ENCODE measurements around the gene PERM1. TPM values are rescaled to one million over a fixed set of nuclear protein-coding genes. Genes with fewer than 3 reads are reported as not detected.
"Not testable (repeated sequence)": the region's sequence is repeated elsewhere in the genome, so short reads cannot be mapped to it uniquely, and the experiment has no call there.

The PERM1 gene
- total RNA-seq, 4 donors from 2014 or later = 0.39 to 1.9 (median 1.4) TPM; not detected in 1

DNA sequence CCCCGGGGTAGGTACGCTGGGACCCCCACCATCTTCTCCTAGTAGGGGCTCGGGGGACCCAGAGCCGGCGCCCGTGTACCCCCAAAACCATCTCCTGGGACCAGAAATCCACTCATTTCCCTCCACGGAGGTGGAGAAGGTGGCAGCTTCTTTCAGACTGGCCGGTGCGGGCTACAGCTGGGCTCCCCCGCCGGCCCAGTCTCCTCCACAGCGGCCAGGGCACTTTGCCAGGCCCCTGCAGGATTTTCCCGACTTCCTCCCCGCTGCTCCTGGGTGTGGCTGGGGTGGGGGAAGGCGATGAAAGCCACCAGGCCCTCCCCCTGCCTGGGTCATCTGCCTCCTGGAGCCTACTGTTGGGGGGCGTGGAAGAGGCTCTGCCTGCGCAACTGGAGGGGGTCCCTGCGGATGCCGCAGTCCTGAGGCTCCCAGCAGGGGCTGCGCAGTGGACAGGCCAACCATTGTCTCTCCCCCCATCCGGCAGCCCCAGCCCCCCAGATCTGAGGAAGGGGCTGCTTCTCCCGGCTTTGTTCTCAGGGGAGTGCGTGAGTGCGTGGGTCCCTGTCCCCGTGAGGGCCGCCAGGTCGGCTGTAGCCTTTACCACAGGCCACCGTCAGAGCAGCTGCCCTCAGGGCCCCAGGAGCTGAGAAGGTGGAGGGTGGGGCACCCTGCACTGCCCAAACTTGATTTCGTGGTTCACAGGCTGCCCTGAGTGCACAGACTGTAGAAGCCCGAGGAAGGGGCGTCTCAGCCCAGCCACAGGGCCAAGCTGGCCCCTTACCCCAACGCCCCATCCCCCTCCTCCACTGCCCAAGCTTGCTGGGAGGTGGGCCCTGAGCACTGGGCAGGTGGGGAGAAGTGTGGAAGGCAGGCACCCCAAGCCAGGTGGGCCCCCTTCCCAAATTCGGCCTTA is 39.4 kb upstream of the PERM1 start:
- Histone ChIP-seq H3K27me3 (no peaks in the 10 kb centered on the region), H3K4me1 (peaks cover 0 to 59% (median 18%) of the 10 kb centered on the region in 3 donors), H3K9me3 (no peaks in the 10 kb centered on the region), H3K27ac (peak overlapping the region in 2 of 4 donors; percentile 96 to 97), H3K4me3 (peak overlapping the region; percentile 54 to 89), H3K36me3 (peaks cover 0 to 6% of the 10 kb centered on the region in 2 donors)
- no peak for TF ChIP-seq POLR2A (IDR thresholded peaks at IDR 0.05)
- TF ChIP-seq POLR2AphosphoS5 (IDR thresholded peaks at IDR 0.05) = no peak
- TF ChIP-seq EP300 (IDR thresholded peaks at IDR 0.05) = no peak
- TF ChIP-seq, protein P1, sequence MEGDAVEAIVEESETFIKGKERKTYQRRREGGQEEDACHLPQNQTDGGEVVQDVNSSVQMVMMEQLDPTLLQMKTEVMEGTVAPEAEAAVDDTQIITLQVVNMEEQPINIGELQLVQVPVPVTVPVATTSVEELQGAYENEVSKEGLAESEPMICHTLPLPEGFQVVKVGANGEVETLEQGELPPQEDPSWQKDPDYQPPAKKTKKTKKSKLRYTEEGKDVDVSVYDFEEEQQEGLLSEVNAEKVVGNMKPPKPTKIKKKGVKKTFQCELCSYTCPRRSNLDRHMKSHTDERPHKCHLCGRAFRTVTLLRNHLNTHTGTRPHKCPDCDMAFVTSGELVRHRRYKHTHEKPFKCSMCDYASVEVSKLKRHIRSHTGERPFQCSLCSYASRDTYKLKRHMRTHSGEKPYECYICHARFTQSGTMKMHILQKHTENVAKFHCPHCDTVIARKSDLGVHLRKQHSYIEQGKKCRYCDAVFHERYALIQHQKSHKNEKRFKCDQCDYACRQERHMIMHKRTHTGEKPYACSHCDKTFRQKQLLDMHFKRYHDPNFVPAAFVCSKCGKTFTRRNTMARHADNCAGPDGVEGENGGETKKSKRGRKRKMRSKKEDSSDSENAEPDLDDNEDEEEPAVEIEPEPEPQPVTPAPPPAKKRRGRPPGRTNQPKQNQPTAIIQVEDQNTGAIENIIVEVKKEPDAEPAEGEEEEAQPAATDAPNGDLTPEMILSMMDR (IDR thresholded peaks at IDR 0.05) = no peak
- whole genome bisulfite sequencing, 2 donors (ENCODE audit: low coverage in 1 of 2) = 85% methylated on average over 4 of the region's 33 CpGs; no CpG with 5 or more reads in 1 of the 2 donors
- no peak for ATAC-seq

DNA sequence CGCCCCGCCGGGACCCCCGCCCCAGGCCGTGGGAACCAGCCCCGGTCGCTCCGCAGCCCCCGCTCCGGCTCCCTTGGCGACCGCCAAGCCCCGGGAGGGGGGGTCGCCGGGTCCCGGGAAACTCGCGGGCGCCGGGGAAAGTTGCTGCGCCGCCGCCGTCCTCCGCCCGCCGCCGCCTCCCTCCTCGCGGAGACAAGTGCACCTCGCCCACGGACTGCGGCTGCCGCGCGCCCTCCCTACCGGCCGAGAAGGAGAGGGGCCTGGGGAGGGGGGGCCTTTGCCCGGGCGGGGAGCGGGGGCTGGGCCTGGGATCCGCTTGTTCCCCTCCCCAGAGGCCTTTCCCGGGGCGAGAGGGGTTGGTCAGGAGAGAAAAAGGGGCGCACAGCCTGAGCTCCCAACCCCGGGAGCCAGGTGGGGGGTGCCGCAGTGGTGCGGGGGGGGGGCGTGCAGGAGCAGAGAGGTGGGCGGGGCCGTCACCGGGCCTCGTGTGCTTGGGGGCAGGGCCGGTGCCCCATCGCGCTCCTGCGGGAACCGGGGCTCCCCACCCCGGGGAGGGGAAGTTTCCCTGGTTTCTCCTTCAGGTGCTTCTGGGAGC is 38.6 kb upstream of the PERM1 start:
- no peaks in the 10 kb centered on the region for H3K9me3 ChIP-seq
- no peak for TF ChIP-seq EP300 (IDR thresholded peaks at IDR 0.05)
- TF ChIP-seq, protein P1 (IDR thresholded peaks at IDR 0.05) = no peak
- no peak for TF ChIP-seq POLR2A (IDR thresholded peaks at IDR 0.05)
- TF ChIP-seq POLR2AphosphoS5 (IDR thresholded peaks at IDR 0.05) = no peak
- no CpG with 5 or more reads among the region's 59 CpGs for WGBS, 2 donors (ENCODE audit: low coverage in 1 of 2)
- H3K36me3 ChIP-seq = peaks cover 0 to 6% of the 10 kb centered on the region in 2 donors
- peaks cover 0 to 51% (median 18%) of the 10 kb centered on the region in 3 donors for H3K4me1 ChIP-seq
- peak overlapping the region in 3 of 4 donors; percentile 96 to 97 (median 97) for H3K27ac ChIP-seq
- H3K27me3 ChIP-seq = no peaks in the 10 kb centered on the region
- no peak for ATAC-seq
- peak overlapping the region; percentile 54 to 89 for H3K4me3 ChIP-seq

DNA sequence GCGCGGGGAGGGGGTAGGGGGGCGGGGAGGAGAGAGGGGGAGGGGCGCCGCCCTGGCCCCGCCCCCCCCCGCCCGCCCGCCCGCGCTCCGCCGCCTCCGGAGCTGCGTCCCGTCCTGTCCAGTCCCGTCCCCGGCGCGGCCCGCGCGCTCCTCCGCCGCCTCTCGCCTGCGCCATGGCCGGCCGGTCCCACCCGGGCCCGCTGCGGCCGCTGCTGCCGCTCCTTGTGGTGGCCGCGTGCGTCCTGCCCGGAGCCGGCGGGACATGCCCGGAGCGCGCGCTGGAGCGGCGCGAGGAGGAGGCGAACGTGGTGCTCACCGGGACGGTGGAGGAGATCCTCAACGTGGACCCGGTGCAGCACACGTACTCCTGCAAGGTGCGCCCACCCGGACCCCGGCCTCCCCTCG is 38.1 kb upstream of the PERM1 start, which contains the start of gene AGRN:
TSS of gene AGRN (plus strand) at position 121 of the 405 bp plus-strand sequence. CDS start at position 174, 53 bp downstream.
- ATAC-seq = peak; percentile 51
- Histone ChIP-seq H3K27ac (peak within 1 kb of the TSS; percentile 65 to 97 (median 96)), H3K4me3 (peak within 1 kb of the TSS; percentile 54 to 89), H3K4me1 (peaks cover 0 to 50% (median 18%) of the 10 kb centered on the region in 3 donors), H3K36me3 (peaks cover 0 to 6% of the 10 kb centered on the region in 2 donors), H3K27me3 (no peaks in the 10 kb centered on the region), H3K9me3 (no peaks in the 10 kb centered on the region)
- no peak for TF ChIP-seq POLR2AphosphoS5 (IDR thresholded peaks at IDR 0.05)
- TF ChIP-seq, protein P1 (IDR thresholded peaks at IDR 0.05) = no peak
- TF ChIP-seq POLR2A (IDR thresholded peaks at IDR 0.05) = no peak
- no peak for TF ChIP-seq EP300 (IDR thresholded peaks at IDR 0.05)
- no CpG with 5 or more reads among the region's 58 CpGs for WGBS, 2 donors (ENCODE audit: low coverage in 1 of 2)

DNA sequence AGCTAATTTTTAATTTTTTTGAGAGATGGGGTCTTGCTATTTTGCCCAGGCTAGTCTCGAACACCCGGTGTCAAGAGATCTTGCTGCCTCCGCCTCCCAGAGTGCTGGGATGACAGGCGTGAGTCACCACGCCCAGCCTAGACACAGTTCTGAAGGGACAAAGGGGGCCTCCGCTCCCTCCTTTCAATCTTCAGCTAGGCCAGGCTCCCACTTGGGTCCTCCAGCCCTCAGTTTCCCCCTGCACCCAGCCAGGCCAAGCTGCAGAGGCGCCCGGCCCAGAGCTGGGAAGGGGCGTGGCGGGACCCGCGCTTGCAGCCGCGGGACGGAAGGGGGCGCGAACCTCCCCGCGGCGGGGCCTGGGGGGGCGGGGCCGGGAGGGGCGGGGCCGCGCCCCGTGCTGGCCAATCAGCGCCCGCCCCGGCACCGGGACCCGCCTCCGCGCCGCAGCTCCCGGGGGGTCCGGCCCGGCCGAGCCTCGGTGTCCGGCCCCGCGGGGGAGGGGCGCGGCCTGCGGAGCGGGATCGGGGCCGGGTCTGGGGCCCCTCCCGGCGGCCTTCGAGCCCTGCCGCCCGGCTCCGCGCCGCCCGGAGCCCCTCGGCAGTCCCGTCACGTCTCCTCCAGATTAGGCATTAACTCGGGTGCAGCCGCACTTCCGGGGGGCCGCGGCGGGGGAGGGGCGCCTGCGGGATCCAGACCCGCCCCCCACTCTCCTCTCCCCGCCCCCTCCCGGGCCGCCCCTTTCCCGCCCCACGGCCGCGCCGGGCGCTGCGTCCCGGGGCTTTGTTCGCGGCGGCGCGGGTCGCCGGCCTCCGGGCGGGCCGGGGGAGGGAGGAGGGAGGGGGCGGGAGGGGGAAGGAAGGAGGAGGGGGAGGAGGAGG is 37.5 kb upstream of the PERM1 start:
- peak; percentile 94 for ATAC-seq
- WGBS, 2 donors (ENCODE audit: low coverage in 1 of 2) = no CpG with 5 or more reads among the region's 91 CpGs
- no peak for TF ChIP-seq EP300 (IDR thresholded peaks at IDR 0.05)
- no peak for TF ChIP-seq POLR2AphosphoS5 (IDR thresholded peaks at IDR 0.05)
- TF ChIP-seq, protein P1 (IDR thresholded peaks at IDR 0.05) = peak in 3 of 4 experiments; percentile 43 to 74 (median 44)
- TF ChIP-seq POLR2A (IDR thresholded peaks at IDR 0.05) = peak in 1 of 2 donors; percentile 22
- no peaks in the 10 kb centered on the region for H3K27me3 ChIP-seq
- peaks cover 0 to 6% of the 10 kb centered on the region in 2 donors for H3K36me3 ChIP-seq
- H3K9me3 ChIP-seq = no peaks in the 10 kb centered on the region
- H3K27ac ChIP-seq = peak overlapping the region; percentile 65 to 97 (median 96)
- peak overlapping the region; percentile 54 to 89 for H3K4me3 ChIP-seq
- H3K4me1 ChIP-seq = peaks cover 0 to 50% (median 11%) of the 10 kb centered on the region in 3 donors

DNA sequence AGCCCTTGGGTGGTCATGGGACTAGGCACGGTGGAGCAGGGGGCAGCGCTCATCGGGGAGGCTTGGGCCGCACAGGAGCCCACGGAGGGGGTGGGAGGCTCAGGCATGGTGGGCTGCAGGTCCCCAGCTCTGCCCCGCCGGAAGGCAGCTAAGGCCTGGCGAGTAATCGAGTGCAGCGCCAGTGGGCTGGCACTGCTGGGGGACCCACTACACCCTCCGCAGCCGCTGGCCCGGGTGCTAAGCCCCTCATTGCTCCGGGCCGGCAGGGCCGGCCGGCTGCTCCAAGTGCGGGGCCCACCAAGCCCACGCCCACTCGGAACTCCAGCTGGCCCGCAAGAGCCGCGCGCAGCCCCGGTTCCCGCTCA is 36.4 kb upstream of the PERM1 start:
- H3K36me3 ChIP-seq, ATAC-seq, H3K27me3 ChIP-seq, H3K9me3 ChIP-seq, H3K27ac ChIP-seq, H3K4me3 ChIP-seq: not testable (repeated sequence)
- WGBS, 2 donors (ENCODE audit: low coverage in 1 of 2) = no CpG with 5 or more reads among the region's 26 CpGs
- H3K4me1 ChIP-seq = peaks cover 0 to 50% (median 20%) of the 10 kb centered on the region in 3 donors

DNA sequence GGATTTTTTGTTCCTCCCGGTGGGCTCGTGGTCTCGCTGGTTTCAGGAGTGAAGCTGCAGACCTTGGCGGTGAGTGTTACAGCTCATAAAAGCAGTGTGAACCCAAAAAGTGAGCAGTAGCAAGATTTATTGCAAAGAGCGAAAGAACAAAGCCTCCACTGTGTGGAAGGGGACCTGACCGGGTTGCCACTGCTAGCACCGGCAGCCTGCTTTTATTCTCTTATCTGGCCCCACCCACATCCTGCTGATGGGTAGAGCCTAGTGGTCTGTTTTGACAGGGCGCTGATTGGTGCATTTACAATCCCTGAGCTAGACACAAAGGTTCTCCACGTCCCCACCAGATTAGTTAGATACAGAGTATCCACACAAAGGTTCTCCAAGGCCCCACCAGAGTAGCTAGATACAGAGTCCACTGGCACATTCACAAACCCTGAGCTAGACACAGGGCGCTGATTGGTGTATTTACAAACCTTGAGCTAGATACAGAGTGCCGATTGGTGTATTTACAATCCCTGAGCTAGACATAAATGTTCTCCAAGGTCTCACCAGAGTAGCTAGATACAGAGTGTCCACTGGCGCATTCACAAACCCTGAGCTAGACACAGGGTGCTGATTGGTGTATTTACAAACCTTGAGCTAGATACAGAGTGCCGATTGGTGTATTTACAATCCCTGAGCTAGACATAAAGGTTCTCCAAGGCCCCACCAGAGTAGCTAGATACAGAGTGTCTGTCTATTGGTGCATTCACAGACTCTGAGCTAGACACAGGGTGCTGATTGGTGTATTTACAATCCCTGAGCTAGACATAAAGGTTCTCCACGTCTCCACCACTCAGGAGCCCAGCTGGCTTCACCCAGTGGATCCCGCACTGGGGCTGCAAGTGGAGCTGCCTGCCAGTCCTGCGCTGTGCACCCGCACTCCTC is 35.8 kb upstream of the PERM1 start:
- H3K36me3 ChIP-seq, H3K4me3 ChIP-seq, H3K27ac ChIP-seq, ATAC-seq, H3K27me3 ChIP-seq, H3K9me3 ChIP-seq: not testable (repeated sequence)
- whole genome bisulfite sequencing, 2 donors (ENCODE audit: low coverage in 1 of 2) = 96% methylated on average over 5 of the region's 17 CpGs; no CpG with 5 or more reads in 1 of the 2 donors
- H3K4me1 ChIP-seq = peaks cover 0 to 50% (median 20%) of the 10 kb centered on the region in 3 donors

All from gastroesophageal sphincter (tissue), 4 donors.